CD4-positive, CD25-positive, alpha-beta regulatory T cell (primary cell): Measurements from ENCODE around the gene ZNF670. TPM values are rescaled to one million over a fixed set of nuclear protein-coding genes. Genes with fewer than 3 reads are reported as not detected.

Experiments used
- ATAC-seq, 2 donors: fragments of 150-1000 bp; cut with Tn5 transposase; one replicate each; pipeline ENCODE4 v1.10.0; 2021; ENCODE audit warnings: low read depth in 2 of 2, moderate number of reproducible peaks in 2 of 2, moderate library complexity in 1 of 2
- DNase-seq, 3 donors: peaks; one replicate each; pipeline versions ENCODE4 v3.0.0 to v3.0.0-alpha.2; 2012 to 2022; ENCODE audit warnings: mixed read lengths in 1 of 3
- H3K27ac ChIP-seq: one replicate; pipeline ENCODE4 v1.7.0; 2013; ENCODE audit warnings: mild to moderate bottlenecking, low read length; ENCODE audit not compliant: insufficient read depth, poor library complexity, severe bottlenecking
- H3K27me3 ChIP-seq: one replicate; pipeline ENCODE4 v1.7.0; 2013; ENCODE audit warnings: low read length; ENCODE audit not compliant: control insufficient read depth, insufficient read depth
- H3K36me3 ChIP-seq: one replicate; pipeline ENCODE4 v1.7.0; 2013; ENCODE audit warnings: mild to moderate bottlenecking, low read length, moderate library complexity; ENCODE audit not compliant: control insufficient read depth, insufficient read depth
- H3K4me1 ChIP-seq: 2 replicates; pipeline ENCODE4 v1.7.0; 2013; ENCODE audit warnings: mild to moderate bottlenecking, low read length; ENCODE audit not compliant: insufficient read depth, control insufficient read depth, poor library complexity, severe bottlenecking
- H3K4me3 ChIP-seq: one replicate; pipeline ENCODE4 v1.7.0; 2013; ENCODE audit warnings: low read depth, mild to moderate bottlenecking, low read length, moderate library complexity
- H3K9me3 ChIP-seq, 2 experiments: 1 replicate in 1 of 2; 2 replicates in 1 of 2; pipeline ENCODE4 v1.7.0; 2013; ENCODE audit warnings: low read length in 2 of 2, mild to moderate bottlenecking in 1 of 2, moderate library complexity in 1 of 2; ENCODE audit not compliant: control insufficient read depth in 2 of 2
- H3K27ac Mint-ChIP-seq, 3 donors: one replicate each; pipeline ENCODE4 v1.8.0; 2020 to 2022; ENCODE audit warnings: mild to moderate bottlenecking in 3 of 3, mixed read lengths in 3 of 3, moderate library complexity in 2 of 3
- H3K27me3 Mint-ChIP-seq: one replicate; pipeline ENCODE4 v1.8.0; 2022; ENCODE audit warnings: mild to moderate bottlenecking, mixed read lengths
- H3K36me3 Mint-ChIP-seq: one replicate; pipeline ENCODE4 v1.8.0; 2020; ENCODE audit warnings: mixed read lengths
- H3K4me1 Mint-ChIP-seq, 4 donors: one replicate each; pipeline ENCODE4 v1.8.0; 2020 to 2022; ENCODE audit warnings: mixed read lengths in 4 of 4, mild to moderate bottlenecking in 1 of 4
- H3K4me3 Mint-ChIP-seq, 4 donors: one replicate each; pipeline ENCODE4 v1.8.0; 2020 to 2022; ENCODE audit warnings: mild to moderate bottlenecking in 4 of 4, mixed read lengths in 4 of 4, moderate library complexity in 3 of 4
- H3K9me3 Mint-ChIP-seq, 7 donors: one replicate each; pipeline ENCODE4 v1.8.0; 2020 to 2022; ENCODE audit warnings: mixed read lengths in 7 of 7, mild to moderate bottlenecking in 3 of 7, moderate library complexity in 2 of 7
- polyA plus RNA-seq, 4 donors: library from polyadenylated mRNA; unstranded; fragments of 300-500 nt; fragmentation: Illumina TruSeq; gene quantifications; one replicate each; pipeline ENCODE4 v1.2.3, GENCODE V29; 2021
- total RNA-seq: library from RNA; stranded (reverse); gene quantifications from one replicate; pipeline ENCODE4 v1.2.3, GENCODE V29; 2022

Gene ZNF670
- total and polyA plus RNA-seq, 5 donors from 2014 or later, result 0.37 to 1.4 (median 0.74) TPM

GRCh38 chr1:247118946-247119446 lies 40.4 kb upstream of the ZNF670 start:
- ATAC-seq (no peak), DNase-seq (no peak)
- Histone ChIP-seq H3K27me3 (no peaks in the 10 kb centered on the region), H3K9me3 (no peaks in the 10 kb centered on the region), H3K36me3 (no peaks in the 10 kb centered on the region), H3K4me1 (no peaks in the 10 kb centered on the region), H3K4me3 (no peak overlapping the region), H3K27ac (no peak overlapping the region)
- Mint-ChIP-seq H3K4me3 (no peak overlapping the region), H3K27ac (no peak overlapping the region), H3K9me3 (peaks cover 0 to 1% (median 0%) of the 10 kb centered on the region in 7 donors), H3K36me3 (no peaks in the 10 kb centered on the region), H3K4me1 (peaks cover 0 to 5% (median 1%) of the 10 kb centered on the region in 4 donors), H3K27me3 (no peaks in the 10 kb centered on the region)

GRCh38 chr1:247115545-247115944 lies 36.9 kb upstream of the ZNF670 start:
- peaks cover 8% of the 10 kb centered on the region for H3K27me3 ChIP-seq
- no peak for ATAC-seq
- H3K4me3 ChIP-seq, result no peak overlapping the region
- H3K4me1 Mint-ChIP-seq, result peaks cover 4 to 10% (median 5%) of the 10 kb centered on the region in 4 donors
- no peaks in the 10 kb centered on the region for H3K9me3 ChIP-seq
- DNase-seq, result no peak
- no peaks in the 10 kb centered on the region for H3K36me3 Mint-ChIP-seq
- peaks cover 18% of the 10 kb centered on the region for H3K27me3 Mint-ChIP-seq
- H3K4me1 ChIP-seq, result peaks cover 19% of the 10 kb centered on the region
- H3K36me3 ChIP-seq, result no peaks in the 10 kb centered on the region
- no peak overlapping the region for H3K27ac ChIP-seq
- H3K27ac Mint-ChIP-seq, result no peak overlapping the region
- no peak overlapping the region for H3K4me3 Mint-ChIP-seq
- H3K9me3 Mint-ChIP-seq, result no peaks in the 10 kb centered on the region

GRCh38 chr1:247115141-247115510 lies 36.5 kb upstream of the ZNF670 start:
- ATAC-seq, result no peak
- H3K4me1 ChIP-seq, result peaks cover 20% of the 10 kb centered on the region
- no peak overlapping the region for H3K4me3 ChIP-seq
- H3K27ac ChIP-seq, result no peak overlapping the region
- Mint-ChIP-seq H3K36me3 (no peaks in the 10 kb centered on the region), H3K9me3 (no peaks in the 10 kb centered on the region), H3K27me3 (peaks cover 20% of the 10 kb centered on the region), H3K27ac (no peak overlapping the region), H3K4me1 (peaks cover 4 to 12% (median 5%) of the 10 kb centered on the region in 4 donors), H3K4me3 (no peak overlapping the region)
- H3K9me3 ChIP-seq, result no peaks in the 10 kb centered on the region
- peaks cover 9% of the 10 kb centered on the region for H3K27me3 ChIP-seq
- DNase-seq, result no peak
- no peaks in the 10 kb centered on the region for H3K36me3 ChIP-seq

- no peaks in the 10 kb centered on the region for H3K9me3 ChIP-seq
- peaks cover 20% of the 10 kb centered on the region for H3K4me1 ChIP-seq
- H3K27me3 Mint-ChIP-seq, result peaks cover 25% of the 10 kb centered on the region
- no peak overlapping the region for H3K4me3 Mint-ChIP-seq
- H3K27ac Mint-ChIP-seq, result no peak overlapping the region
- H3K4me3 ChIP-seq, result no peak overlapping the region
- ATAC-seq (no peak), DNase-seq (no peak)
- no peaks in the 10 kb centered on the region for H3K36me3 Mint-ChIP-seq
- H3K9me3 Mint-ChIP-seq, result peaks cover 0 to 2% (median 0%) of the 10 kb centered on the region in 7 donors
- peaks cover 13% of the 10 kb centered on the region for H3K27me3 ChIP-seq
- no peaks in the 10 kb centered on the region for H3K36me3 ChIP-seq
- H3K27ac ChIP-seq, result no peak overlapping the region
- H3K4me1 Mint-ChIP-seq, result peaks cover 5 to 13% (median 6%) of the 10 kb centered on the region in 4 donors
Measured at GRCh38 chr1:247114351-247115140, 35.9 kb upstream of the ZNF670 start.

GRCh38 chr1:247113733-247114271 lies 35.2 kb upstream of the ZNF670 start:
- Histone ChIP-seq H3K27ac (no peak overlapping the region), H3K4me3 (no peak overlapping the region), H3K9me3 (no peaks in the 10 kb centered on the region), H3K36me3 (no peaks in the 10 kb centered on the region), H3K4me1 (peaks cover 20% of the 10 kb centered on the region), H3K27me3 (peaks cover 18% of the 10 kb centered on the region)
- Mint-ChIP-seq H3K27me3 (peaks cover 32% of the 10 kb centered on the region), H3K4me1 (peaks cover 5 to 13% (median 6%) of the 10 kb centered on the region in 4 donors), H3K27ac (no peak overlapping the region), H3K9me3 (peaks cover 0 to 2% (median 0%) of the 10 kb centered on the region in 7 donors), H3K36me3 (no peaks in the 10 kb centered on the region), H3K4me3 (peak overlapping the region in 1 of 4 donors; percentile 61)
- ATAC-seq (no peak), DNase-seq (no peak)

DNA sequence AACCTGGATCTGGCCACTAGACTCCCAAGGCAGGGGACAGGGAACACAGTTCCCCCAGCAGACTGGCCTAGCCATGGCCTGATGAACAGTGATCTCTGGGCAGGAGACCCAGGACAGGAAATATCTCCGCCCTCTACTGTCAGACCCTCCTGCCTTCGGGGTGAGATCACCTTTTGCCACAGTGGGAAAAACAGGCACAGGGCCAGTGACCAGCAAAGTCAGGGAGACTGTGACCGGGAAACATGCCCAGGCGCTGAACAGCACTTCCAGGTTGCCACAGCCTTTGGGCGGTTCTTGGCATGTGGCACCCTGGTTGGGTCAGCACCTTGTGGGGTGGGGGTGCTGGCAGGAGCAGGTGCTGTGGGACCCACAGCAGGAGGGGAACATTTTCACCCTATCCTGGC lies 34.5 kb upstream of the ZNF670 start:
- no peaks in the 10 kb centered on the region for H3K36me3 ChIP-seq
- H3K4me1 Mint-ChIP-seq, result peaks cover 5 to 13% (median 6%) of the 10 kb centered on the region in 4 donors
- no peak for ATAC-seq
- peaks cover 0 to 2% (median 0%) of the 10 kb centered on the region in 7 donors for H3K9me3 Mint-ChIP-seq
- H3K4me3 ChIP-seq, result no peak overlapping the region
- peaks cover 39% of the 10 kb centered on the region for H3K27me3 Mint-ChIP-seq
- H3K9me3 ChIP-seq, result no peaks in the 10 kb centered on the region
- H3K27ac ChIP-seq, result no peak overlapping the region
- DNase-seq, result no peak
- H3K27ac Mint-ChIP-seq, result no peak overlapping the region
- H3K27me3 ChIP-seq, result peaks cover 18% of the 10 kb centered on the region
- H3K4me3 Mint-ChIP-seq, result peak overlapping the region; percentile 44 to 75 (median 56)
- H3K36me3 Mint-ChIP-seq, result no peaks in the 10 kb centered on the region
- H3K4me1 ChIP-seq, result peaks cover 20% of the 10 kb centered on the region

GRCh38 chr1:247112479-247112781 lies 33.8 kb upstream of the ZNF670 start:
- Mint-ChIP-seq H3K36me3 (no peaks in the 10 kb centered on the region), H3K9me3 (peaks cover 0 to 2% (median 0%) of the 10 kb centered on the region in 7 donors), H3K27me3 (peaks cover 42% of the 10 kb centered on the region), H3K27ac (peak overlapping the region in 1 of 3 donors; percentile 63), H3K4me3 (peak overlapping the region; percentile 43 to 75 (median 58)), H3K4me1 (peaks cover 5 to 13% (median 6%) of the 10 kb centered on the region in 4 donors)
- no peak for ATAC-seq
- Histone ChIP-seq H3K36me3 (no peaks in the 10 kb centered on the region), H3K27ac (no peak overlapping the region), H3K9me3 (no peaks in the 10 kb centered on the region), H3K4me3 (no peak overlapping the region), H3K27me3 (peaks cover 18% of the 10 kb centered on the region), H3K4me1 (peaks cover 20% of the 10 kb centered on the region)
- DNase-seq, result no peak
